ENCODE results near the gene MAP2K3.
"Not testable (repeated sequence)": the region's sequence is repeated elsewhere in the genome, so short reads cannot be mapped to it uniquely, and the experiment has no call there.

GRCh38 chr17:21304551-21305151, 20.1 kb downstream of the MAP2K3 start:
- TF ChIP-seq POLR2AphosphoS5 (IDR thresholded peaks at IDR 0.05; ENCODE audit: low read length); NRF1 (conservative IDR thresholded peaks at IDR 0.05; ENCODE audit: low read depth, low read length); SMAD1 (IDR thresholded peaks at IDR 0.05; ENCODE audit: low read depth, partially characterized antibody); NFYB (IDR thresholded peaks at IDR 0.05; ENCODE audit: insufficient read depth, low read depth, low read length); CREB1 (IDR thresholded peaks at IDR 0.05; ENCODE audit: low read depth); EGR1 (IDR thresholded peaks at IDR 0.05; ENCODE audit: borderline replicate concordance in 1 of 2, low read depth in 2 of 2, low read length in 2 of 2); POLR2A (IDR thresholded peaks at IDR 0.05; ENCODE audit: low read depth, low read length); ZNF217 (IDR thresholded peaks at IDR 0.05); CTCF (IDR thresholded peaks at IDR 0.05 in 2 of 3, conservative IDR thresholded peaks at IDR 0.05 in 1 of 3; ENCODE audit: control insufficient read depth in 2 of 3, extremely low read depth in 1 of 3, insufficient read depth in 1 of 3, low read depth in 3 of 3, low read length in 3 of 3); IKZF1 (conservative IDR thresholded peaks at IDR 0.05): not testable (repeated sequence)
